NCI-H774 (cell line): ENCODE measurements around the gene SOX6.

ENCODE experiments used
- DNase-seq: peaks from one replicate; lab custom pipeline; 2025; lab: John Stamatoyannopoulos, UW

Gene SOX6

DNA sequence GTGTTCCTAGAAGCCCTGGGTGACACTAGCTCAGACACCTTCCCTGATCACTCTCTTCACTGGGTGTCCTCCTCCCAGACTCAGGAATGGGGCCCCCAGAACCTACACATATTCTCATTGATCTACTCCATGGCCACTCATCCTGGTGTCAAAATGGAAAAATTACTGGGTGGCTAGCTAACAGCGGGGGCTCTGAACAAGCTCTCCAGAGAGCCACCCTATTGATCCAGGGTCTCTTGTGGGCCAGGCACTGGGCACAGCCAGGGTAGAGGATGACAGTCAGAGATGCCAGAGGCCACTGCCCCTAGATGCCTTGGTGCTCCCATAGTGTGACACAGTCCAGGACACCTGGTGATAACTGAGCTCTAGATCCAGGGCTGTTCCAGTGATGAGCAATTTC is 393.1 kb downstream of the SOX6 start:
- DNase-seq = no peak

DNA sequence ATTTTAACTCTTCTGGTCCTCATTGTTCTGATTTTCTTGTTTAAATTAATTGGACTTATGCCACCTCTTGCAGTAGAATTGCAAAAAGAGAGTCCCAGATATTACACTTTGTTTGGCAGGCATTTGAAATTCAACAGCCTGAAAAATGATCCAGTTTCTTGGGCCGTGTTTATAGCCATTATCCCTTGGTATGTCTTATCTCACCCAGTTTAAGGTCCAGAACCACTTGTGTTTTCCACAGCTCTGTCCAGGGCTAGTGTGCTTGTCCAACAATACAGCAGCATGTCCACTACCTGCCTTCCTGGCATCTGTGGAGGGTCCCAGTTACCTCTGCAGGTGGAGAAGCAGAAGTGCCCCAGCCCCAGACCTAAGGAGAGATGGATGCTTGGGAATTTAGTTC is 397.4 kb downstream of the SOX6 start:
- DNase-seq = no peak

DNA sequence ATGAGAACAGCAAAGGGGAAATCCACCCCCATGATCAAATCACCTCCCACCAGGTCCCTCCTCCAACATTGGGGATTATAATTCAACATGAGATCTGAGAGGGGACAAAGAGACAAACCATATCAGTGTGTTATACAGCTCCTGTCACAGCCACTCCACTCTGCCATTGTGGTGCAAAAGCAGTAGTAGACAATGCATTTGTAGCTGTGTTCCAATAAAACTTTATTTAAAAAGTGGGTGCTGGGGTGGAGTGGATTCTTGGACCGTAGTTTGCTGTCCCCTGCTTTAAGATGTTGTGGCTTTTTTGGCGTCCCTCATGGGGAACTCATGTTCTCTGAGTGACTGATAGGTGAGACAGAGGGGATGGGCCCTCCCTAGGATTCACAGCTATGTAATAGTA is 399.1 kb downstream of the SOX6 start:
- DNase-seq = no peak

DNA sequence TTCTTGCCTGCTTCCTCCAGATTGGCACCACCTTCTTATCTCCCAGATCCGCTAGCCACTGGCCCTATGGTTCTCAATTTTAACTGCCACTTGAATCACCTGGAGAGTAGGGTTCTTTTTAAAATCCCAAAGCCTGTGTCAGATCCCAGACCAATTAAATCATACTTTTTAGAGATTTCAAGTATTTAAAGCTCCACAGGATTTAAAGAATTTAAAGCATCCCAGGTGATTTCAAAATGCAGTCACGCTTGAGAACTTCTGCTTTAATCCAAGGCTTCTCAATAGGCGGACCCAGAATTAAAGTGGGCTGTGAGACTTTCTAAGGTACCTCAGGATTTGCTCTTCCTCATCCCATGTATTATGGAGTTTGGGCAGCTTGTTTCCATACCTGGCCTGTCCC is 400.0 kb downstream of the SOX6 start:
- DNase-seq = no peak

DNA sequence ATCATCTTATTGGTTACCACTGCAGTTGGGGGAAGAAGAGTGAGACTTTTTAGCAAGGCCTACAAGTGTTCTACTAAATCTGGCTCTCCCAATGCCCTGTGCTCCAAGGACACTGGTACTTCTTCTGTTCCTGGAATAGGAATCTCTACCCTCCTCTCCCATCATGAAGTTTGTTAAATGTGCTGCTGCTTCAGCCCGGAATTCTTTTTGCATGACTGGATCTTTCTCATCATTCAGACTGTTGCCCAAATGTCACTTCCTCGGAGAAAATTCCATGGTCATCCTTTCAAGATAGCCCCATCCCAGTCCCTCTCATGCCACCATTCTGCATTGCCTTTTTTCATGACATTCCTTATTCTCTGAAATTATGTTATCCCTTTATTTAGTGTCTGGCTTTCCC is 400.8 kb downstream of the SOX6 start:
- DNase-seq = no peak

DNA sequence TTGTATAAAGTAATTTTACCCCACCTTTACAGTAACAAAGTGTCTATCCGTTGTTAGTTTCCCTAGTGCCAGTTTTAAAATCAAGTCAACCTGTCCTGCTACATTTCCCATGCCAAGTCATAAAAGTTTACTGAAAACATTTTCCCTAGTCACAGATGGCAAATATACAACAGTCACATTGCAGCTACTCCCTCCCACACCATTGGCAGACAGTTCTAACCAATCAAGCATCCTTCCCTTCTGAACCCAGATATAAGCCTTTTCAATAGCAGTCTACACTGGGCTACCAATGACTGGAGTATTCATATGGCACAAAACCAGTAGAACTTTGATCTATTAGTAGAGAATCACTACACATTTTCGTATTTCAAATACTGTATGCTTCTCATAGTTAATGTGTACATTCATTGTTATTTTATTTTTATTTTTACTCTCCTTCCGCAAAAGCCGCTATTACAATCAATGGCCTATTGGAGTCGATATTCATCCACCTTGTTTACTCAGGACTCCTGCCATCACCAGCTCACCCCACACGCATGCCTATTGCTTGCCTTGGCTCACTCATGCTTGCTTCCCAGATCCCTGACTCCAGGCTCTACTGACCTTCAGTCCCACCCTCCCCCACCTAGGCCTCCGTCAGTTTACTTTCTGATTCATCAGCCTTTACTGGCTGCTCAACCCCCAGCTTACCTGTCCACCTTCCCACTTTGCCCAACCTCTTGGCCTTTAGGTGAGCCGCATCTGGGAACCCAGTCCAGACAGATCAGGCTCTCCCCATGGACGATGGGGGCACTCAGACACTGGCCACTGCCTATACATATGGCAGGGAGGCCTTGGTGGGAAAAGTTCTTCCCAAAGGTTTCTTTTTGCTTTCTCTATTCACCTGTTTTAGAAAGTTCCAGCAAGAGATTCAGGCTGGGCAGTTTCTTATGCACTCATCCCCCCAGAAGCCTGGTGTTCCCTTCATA is 408.4 kb downstream of the SOX6 start:
- DNase-seq = no peak

DNA sequence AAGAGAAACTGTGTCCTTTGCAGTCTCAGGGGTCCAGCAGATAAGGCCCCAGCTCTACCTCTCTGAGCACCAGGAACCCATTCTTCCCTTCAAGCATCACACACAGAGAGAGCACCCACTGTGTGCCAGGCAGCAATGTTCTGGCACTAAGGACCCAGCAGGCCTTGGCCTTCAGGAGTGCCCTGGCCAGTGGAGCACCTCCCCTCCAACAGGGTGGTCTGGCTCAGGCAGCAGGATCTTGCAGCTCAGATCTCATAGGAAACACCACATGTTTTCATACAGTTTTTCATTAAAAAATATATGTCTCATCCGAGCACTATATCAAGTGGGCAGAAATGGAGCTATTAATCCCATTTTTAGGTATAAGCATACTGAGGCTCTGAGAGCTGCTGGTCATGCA is 410.6 kb downstream of the SOX6 start:
- DNase-seq = no peak

DNA sequence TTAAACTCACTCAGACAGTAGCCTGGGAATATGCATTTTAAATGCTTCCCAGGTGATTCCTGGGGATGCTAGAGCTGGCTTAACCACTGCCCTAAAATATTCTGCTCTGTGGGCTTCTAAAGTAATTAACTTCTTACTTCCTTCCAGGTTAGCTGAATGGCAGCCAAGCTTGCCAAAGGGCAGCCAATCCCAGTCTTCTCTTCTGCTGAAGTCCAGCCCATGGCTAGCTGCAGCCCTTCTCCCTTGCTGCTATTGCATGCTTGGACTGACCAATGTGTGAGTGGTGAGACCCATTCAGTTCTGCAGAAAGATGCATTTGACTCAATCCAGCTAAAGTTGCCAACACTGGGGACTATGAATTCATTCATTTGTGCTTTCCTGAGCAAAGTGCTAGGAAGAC is 411.9 kb downstream of the SOX6 start:
- DNase-seq = no peak

DNA sequence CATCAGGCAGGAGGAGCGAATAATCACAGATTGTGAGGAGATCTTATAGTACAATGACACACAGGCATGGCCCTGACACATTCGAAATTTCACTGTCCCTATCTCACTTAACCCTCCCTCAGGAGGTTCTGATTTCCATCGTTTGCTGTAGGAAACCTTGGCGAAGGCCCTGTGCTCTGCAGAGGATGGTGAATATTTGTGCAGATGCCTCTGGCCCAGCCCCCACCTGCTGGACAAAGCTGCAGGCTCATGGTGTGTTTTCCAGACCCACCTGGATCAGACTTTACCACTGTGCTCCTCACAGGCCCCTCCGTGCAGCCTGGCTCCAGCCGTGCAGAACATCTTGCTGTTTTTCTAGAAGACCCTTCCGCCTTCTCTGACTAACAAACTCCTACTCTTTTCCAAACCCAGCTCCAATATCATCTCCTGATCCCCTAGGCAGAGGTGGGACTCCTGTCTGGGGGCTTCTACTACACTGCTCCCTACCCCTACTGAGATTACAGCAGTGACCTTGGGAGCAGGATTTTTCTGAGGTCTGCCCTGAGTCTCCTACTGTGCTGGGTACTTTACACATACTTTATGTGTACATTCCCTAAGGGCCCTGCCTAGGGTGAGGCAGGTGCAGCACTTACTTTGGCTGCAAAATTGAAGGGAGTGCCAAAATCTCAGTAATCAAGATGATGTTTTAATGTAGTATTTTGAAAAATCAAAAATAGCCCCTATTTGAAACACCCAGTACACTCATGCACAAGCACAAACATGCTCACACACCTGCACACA is 412.7 kb downstream of the SOX6 start:
- DNase-seq = peak; percentile 3

DNA sequence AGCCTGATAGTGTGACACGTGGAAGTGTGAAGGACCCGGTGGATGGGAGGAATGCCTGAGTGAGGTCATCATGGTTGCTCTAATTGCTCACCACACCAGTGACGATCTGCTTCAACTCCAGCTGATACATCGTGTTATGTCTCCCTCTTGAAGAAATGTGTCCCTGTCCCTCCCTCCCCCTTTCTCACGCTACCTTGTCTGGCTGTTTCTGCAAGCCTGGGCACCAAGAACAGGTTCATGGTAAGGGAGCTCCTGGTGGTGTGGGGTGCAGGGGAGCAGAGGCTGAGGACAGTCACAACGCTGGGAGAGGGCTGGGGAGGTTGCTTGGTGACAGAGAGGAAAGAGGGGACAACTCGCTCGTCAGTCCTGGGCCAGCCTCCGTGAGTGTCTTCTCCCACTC is 413.4 kb downstream of the SOX6 start:
- DNase-seq = no peak

DNA sequence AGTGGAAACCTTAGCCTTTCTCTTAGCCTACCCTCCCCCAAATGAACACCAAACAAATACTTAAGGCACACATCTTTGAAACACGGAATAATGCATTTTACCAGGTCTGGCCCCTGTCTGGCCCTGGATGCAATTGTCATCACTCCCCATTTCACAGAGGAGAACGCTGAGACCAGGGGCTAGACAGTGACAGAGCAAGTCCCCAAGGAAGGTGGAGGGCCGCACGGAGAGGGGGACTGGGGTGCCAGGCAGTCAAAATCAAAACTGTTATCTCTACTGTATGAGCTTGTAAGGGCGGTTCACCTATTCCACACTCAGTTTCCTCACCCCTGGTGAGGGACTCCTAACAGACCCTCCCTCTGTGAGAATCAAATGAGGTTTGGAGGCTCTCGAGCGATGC is 414.2 kb downstream of the SOX6 start:
- DNase-seq = no peak

DNA sequence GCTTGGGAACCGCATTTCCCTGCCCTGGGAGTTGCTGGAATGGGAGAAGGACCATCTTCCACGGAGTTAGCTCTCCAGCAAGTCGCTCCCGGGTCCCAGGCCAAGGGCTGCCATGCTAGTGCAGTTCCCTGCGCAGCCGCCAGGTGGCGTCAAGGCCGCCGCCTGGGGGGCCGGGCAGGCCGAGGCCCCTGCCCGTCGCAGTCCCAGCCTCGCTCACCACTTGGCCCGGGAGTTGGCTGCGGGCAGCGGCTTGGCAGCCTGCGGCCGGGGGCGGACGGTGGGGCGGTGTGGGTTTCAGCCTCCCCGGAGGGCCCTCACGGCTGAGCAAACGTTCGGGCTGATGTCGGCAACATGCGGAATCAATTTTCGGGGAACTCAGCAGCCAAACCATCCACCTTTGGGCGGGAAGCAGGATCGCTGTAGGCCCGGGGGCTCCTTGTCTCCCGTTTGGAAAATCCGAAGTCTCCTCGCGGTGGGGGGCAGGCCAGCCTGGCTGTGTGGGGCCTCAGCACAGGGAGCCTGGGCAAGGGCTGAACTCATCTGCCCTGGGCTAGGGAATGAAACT is 415.1 kb downstream of the SOX6 start:
- DNase-seq = no peak

DNA sequence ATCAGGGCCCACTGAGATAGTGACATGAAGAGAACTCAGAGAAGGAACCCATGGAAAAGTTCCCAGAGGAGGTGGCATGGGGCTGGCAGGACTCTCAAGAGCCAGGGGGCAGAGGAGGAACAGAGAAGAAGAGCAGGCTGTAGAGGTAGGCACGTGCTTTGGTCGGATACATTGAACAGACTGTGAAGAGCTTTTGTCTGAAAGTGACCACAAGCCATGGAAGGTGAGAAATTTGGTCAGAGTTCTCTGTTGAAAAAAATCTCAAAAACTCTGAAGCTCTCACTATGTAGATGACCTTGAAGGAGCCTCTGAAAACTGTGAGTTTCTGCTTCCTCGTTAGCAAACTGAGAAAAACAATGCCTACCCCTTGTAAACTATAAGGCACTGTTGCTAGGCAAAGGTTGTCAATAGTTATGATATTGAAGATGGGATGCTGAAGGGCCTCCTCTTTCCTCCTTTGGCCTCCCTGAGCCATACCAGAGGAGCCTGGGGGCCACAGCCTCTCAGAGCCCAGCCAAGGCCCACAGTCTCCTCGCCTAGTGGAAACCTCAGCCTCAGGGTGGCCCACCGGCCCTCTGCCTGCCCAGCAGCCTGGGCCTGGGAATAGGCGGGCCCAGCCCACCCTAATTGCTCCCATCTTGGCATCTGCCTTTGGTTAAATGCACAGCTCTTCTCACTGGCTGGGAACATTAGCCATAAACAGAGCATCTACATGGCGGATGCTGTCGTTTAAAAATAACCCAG is 415.7 kb downstream of the SOX6 start:
- no peak for DNase-seq

DNA sequence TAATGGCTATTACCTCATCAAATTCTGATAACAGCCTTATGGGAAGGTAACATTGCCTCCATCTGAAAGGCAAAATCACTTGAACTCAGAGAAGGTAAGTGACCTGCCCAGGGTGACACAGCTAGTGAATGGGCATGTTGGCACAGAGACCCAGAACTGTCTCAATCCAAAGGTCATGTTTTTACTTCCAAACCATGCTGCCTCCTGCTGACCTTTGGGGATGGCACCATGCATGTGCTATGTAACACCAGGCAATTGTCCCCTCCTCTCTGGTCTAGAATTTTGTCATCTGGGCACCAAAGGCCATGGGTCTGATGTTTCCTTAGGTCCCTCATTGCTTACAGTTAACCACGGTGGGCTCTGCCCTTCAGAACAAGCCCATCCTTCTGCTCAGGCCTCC is 417.4 kb downstream of the SOX6 start:
- no peak for DNase-seq

DNA sequence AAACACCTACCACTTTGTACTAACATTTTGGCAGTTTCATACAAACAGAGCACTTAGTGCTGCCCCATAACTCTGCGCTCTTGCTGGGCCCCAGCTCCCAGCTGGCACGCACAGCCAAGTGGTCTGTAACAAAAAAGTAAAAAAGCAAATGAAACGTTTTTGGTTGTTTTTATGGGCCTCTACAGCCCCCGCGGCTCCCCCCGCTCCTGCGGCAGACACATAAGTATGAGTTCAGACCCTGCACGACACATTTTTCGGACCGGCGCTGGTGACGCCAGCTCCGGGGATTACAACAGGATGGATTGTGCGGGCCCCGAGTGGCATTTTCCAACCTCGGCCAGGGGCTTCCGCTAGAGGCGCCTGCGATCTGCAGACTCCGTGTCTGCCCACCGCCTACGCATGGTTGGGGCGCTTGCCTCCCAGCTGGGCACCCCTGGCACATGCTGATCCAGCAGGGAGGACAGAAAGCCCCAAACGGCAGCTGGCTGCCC is 418.2 kb downstream of the SOX6 start:
- no peak for DNase-seq

DNA sequence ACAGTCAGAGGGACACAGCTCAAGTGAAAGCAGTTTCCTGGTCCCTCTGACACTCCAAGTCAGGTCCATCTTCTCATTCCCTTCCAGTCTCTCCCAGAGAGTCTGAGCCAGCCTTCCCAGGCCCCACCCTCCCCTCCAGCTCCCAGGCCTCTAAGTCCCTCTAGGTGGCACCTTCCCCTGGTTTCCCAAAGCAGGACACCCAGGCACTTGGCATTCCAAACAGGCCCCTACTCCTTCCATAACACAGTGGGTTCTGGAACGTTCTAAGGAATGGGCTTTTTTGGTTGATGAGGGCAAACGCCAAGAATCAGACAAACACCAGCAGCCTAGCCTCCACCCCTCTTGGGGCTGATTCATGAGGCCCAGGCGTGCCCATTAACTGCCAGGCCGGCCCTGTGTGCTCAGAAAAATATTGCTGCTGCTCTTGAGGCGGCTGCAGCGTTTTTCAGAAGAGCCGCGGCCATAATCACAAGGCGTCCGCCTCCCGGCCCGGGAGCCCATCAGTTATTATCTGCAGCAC is 418.7 kb downstream of the SOX6 start:
- no peak for DNase-seq

DNA sequence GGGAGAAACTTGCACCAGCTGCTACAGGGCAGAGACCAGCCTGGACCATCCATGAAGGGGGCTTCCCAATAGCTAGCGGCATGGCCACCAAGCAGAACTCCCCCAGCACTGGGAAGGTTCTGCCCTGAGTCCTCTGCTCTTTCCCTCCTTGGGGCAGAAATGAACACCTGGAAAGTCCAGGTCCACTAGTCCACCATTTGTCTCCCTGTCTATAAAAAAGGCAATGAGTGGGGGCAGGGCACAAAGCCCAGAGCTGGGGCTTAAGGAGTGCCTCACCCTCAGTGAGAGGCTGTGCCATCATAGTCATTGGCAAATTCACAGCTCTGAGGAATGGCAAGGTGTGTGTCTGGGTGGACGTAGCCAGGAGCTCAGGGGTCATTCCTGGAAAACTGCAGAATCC is 420.3 kb downstream of the SOX6 start:
- no peak for DNase-seq

DNA sequence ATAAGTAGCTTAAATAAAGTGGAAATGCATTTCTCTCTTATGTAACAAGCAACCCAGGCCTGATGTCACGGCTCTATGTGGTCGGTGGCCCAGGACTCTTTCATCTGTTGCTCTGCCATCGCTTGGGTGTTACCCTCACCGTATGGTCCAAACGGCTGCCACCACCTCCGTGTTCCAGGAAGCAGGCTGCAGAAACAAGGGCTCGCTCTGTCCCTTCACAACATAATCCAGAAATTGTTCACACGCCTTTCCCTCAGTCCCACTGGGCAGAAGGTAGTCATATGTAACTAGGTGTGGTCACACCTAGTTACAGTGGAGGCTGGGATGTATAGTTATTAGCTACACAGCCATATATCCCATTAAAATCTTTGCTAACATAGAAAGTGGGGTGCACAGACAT is 421.0 kb downstream of the SOX6 start:
- DNase-seq = no peak

DNA sequence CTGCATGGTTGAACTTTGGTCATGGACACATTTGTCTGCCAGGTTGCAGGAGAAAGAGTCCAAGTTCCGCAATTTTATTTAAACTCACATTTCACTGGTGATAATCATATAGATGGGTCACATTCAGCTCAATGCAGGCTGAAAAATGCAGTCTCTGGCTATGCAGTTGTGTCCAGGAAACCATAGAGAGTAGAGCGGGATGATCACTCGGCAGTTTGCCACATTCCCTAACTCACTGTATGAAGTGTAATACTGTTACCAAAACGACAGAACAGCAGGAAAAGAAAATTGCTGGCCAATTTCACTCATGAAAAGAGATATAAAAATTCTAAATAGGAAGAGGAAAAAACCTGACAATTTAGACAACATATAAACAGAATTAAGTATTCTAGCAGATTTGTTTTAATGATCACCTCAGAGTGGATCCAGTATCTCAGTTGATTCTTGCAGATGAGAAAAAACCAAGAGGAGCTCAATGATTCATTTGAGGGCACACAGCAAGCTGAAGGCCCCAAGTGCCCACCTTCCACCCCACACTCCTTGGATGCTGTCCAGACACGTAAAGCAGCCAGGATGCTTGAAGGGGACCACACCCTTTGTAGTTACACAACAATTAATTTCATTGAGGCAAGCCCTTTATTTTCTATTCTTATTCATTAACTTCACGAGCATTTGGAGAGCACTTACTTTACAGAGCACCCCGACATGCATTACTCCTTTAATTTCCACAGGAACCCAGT is 422.3 kb downstream of the SOX6 start:
- DNase-seq = no peak

DNA sequence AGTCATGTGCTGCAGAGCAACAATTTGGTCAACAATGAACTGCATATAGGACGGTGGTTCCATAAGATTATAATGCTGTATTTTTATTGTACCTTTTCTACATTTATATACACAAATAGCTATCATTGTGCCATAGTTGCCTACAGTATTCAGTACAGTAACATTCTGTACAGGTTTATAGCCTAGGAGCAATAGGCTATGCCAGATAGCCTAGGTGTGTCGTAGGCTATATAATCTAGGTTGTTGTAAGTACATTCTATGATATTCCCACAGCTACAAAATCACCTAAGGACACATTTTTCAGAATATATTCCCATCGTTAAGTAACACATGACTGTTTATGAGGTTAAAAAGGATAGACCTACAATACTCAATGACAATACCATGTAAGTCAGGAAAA is 423.9 kb downstream of the SOX6 start:
- no peak for DNase-seq

DNA sequence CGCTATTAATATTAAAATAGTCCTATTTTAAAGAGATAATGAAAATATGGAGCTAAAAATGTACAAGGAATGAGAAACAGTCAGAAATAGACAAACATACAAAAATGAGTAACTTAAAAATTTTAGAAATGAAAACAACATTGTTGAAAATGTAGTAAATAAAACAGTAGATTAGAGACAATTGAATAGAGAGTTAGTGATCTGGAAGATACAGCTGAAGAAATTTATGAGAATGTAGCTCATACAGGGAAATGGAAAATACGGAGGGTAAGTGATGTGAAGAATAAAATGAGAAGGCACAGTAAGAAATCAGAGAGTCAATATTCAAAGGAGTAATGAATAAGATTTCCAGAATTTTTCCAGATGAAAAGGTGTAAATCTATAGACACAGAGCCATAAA is 424.8 kb downstream of the SOX6 start:
- DNase-seq = no peak
